Measurements from ENCODE around the gene ALOX5AP.

DNA sequence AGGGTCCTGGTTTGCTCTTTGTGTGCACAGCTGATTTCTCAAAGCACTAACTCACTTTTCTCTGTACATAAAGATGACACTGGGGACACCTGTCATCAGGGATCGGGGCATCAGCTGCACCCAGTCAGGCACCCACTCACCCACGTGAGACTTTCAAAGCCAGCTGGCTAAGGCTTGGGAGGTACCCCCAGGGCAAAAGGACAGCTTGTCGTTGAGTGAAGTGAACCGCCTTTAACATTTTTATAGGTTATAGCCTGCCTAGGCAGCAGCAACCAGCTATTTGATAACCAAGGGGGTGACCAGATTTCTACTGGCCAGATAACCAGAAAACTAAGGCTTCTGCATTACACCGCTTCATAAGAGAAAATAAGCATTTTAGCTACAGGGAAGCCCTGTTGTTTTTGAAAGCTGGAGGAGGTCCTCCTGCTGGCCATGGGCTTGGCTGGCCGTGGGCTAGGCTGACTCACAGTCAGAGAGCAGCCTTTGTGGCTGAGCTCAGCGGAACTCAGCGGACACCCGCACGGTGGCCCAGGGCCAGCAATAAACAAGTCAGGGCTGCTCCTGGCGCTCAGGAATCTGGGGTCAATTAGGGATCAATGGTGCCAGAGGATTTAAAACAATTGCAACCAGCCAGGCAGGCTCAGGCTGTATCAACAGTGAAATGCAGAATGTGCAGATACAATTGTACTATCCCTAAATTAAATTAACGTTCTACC is 57.1 kb downstream of the ALOX5AP start:
- TF ChIP-seq EZH2 (IDR thresholded peaks at IDR 0.05; ENCODE audit: insufficient read depth, low read length): no peak
- TF ChIP-seq, protein P1, sequence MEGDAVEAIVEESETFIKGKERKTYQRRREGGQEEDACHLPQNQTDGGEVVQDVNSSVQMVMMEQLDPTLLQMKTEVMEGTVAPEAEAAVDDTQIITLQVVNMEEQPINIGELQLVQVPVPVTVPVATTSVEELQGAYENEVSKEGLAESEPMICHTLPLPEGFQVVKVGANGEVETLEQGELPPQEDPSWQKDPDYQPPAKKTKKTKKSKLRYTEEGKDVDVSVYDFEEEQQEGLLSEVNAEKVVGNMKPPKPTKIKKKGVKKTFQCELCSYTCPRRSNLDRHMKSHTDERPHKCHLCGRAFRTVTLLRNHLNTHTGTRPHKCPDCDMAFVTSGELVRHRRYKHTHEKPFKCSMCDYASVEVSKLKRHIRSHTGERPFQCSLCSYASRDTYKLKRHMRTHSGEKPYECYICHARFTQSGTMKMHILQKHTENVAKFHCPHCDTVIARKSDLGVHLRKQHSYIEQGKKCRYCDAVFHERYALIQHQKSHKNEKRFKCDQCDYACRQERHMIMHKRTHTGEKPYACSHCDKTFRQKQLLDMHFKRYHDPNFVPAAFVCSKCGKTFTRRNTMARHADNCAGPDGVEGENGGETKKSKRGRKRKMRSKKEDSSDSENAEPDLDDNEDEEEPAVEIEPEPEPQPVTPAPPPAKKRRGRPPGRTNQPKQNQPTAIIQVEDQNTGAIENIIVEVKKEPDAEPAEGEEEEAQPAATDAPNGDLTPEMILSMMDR (IDR thresholded peaks at IDR 0.05; ENCODE audit: insufficient read depth, low read depth, low read length): peak; percentile 32

Measured in astrocyte (in vitro differentiated cells and primary cell).